Type B pancreatic cell (in vitro differentiated cells): ENCODE measurements around the gene CDH11. TPM values are rescaled to one million over a fixed set of nuclear protein-coding genes. Genes with fewer than 3 reads are reported as not detected.
A peak's percentile ranks its signal among the peaks of the same experiment; 100 is the strongest.

Experiments used
- DNase-seq: peaks from one replicate; pipeline ENCODE4 v3.0.0; 2021; ENCODE audit warnings: mixed read lengths; ENCODE audit not compliant: unreplicated experiment; ENCODE audit errors: extremely low spot score
- H3K27ac Mint-ChIP-seq: 2 replicates; pipeline ENCODE4 v1.8.0; 2021; ENCODE audit warnings: mild to moderate bottlenecking, mixed read lengths
- H3K27me3 Mint-ChIP-seq: 2 replicates; pipeline ENCODE4 v1.8.0; 2021; ENCODE audit warnings: mixed read lengths
- H3K36me3 Mint-ChIP-seq: 2 replicates; pipeline ENCODE4 v1.8.0; 2021; ENCODE audit warnings: mixed read lengths
- H3K4me1 Mint-ChIP-seq: one replicate; pipeline ENCODE4 v1.8.0; 2021; ENCODE audit warnings: mixed read lengths; ENCODE audit not compliant: unreplicated experiment
- H3K4me3 Mint-ChIP-seq: 2 replicates; pipeline ENCODE4 v1.8.0; 2021; ENCODE audit warnings: mild to moderate bottlenecking, mixed read lengths
- H3K9me3 Mint-ChIP-seq: 2 replicates; pipeline ENCODE4 v1.8.0; 2021; ENCODE audit warnings: mixed read lengths
- CTCF ChIP-seq: fragments of 200-600 bp; sonication (generic); conservative IDR thresholded peaks from 2 replicates; pipeline ENCODE4 v1.5.0; 2021; ENCODE audit warnings: antibody characterized with exemption, mild to moderate bottlenecking
- total RNA-seq: library from RNA; stranded (reverse); gene quantifications from 2 replicates; pipeline ENCODE4 v1.2.1, GENCODE V29; 2021; ENCODE audit warnings: low replicate concordance

CDH11 gene
- total RNA-seq, 1 donor from 2014 or later, result 287 TPM

GRCh38 chr16:64993464-64993863 lies 128.4 kb downstream of the CDH11 start:
- DNase-seq, result no peak
- no peaks in the 10 kb centered on the region for H3K27me3 Mint-ChIP-seq
- no peaks in the 10 kb centered on the region for H3K4me1 Mint-ChIP-seq
- H3K9me3 Mint-ChIP-seq, result no peaks in the 10 kb centered on the region
- no peak overlapping the region for H3K27ac Mint-ChIP-seq
- H3K4me3 Mint-ChIP-seq, result no peak overlapping the region
- TF ChIP-seq CTCF, result no peak
- peaks cover 37% of the 10 kb centered on the region for H3K36me3 Mint-ChIP-seq

GRCh38 chr16:64991001-64991400 lies 130.9 kb downstream of the CDH11 start:
- H3K27me3 Mint-ChIP-seq, result no peaks in the 10 kb centered on the region
- H3K4me1 Mint-ChIP-seq, result no peaks in the 10 kb centered on the region
- no peak overlapping the region for H3K27ac Mint-ChIP-seq
- TF ChIP-seq CTCF, result no peak
- no peak overlapping the region for H3K4me3 Mint-ChIP-seq
- no peaks in the 10 kb centered on the region for H3K9me3 Mint-ChIP-seq
- peaks cover 42% of the 10 kb centered on the region for H3K36me3 Mint-ChIP-seq
- no peak for DNase-seq

GRCh38 chr16:64990101-64990500 lies 131.8 kb downstream of the CDH11 start:
- Mint-ChIP-seq H3K4me1 (no peaks in the 10 kb centered on the region), H3K4me3 (no peak overlapping the region), H3K27me3 (no peaks in the 10 kb centered on the region), H3K9me3 (no peaks in the 10 kb centered on the region), H3K27ac (no peak overlapping the region), H3K36me3 (peaks cover 39% of the 10 kb centered on the region)
- TF ChIP-seq CTCF, result no peak
- DNase-seq, result no peak

DNA sequence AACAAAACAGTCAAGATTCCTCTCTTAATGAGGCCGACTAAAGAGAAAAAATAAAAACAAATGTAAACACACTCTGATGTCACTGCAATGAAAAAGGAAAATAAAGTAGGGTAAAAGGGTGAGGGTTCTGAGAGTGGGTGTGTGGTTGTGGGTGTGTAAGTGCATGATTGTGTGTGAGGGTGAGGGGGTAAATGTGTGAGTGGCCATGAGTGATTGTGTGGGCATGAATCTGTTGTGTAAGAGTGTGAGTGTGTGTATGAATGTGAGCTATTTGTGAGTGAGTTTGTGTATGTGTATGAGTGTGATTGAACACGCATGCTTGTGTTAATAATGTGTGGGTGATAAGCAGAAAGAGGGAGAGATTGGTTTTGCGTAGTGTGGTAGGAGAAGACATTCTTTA lies 132.8 kb downstream of the CDH11 start:
- no peak for DNase-seq
- Mint-ChIP-seq H3K4me3 (no peak overlapping the region), H3K4me1 (peaks cover 2% of the 10 kb centered on the region), H3K27me3 (no peaks in the 10 kb centered on the region), H3K36me3 (peaks cover 35% of the 10 kb centered on the region), H3K9me3 (no peaks in the 10 kb centered on the region), H3K27ac (no peak overlapping the region)
- TF ChIP-seq CTCF, result no peak

DNA sequence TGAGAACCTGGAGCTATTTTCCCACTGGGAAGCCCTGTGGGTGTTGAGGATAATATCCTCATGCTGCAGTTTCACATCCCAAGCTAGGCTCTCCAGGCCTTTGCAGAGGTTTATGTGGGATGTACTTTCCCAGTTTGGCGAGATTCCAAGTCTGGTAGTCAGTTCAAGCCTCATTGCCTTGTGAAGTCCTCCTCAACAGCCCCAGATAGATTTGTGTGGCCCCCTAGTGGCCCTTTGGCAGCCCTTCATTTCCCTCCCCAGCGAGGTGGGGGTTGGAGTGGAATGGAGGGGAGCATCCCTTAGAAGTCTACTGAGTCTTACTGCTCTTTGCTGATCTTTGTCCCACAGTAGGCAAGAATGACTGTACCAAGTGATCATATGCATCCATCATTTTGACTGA lies 137.9 kb downstream of the CDH11 start:
- TF ChIP-seq CTCF, result peak; percentile 70
- Mint-ChIP-seq H3K27me3 (no peaks in the 10 kb centered on the region), H3K4me3 (no peak overlapping the region), H3K27ac (no peak overlapping the region), H3K9me3 (no peaks in the 10 kb centered on the region), H3K4me1 (peaks cover 18% of the 10 kb centered on the region), H3K36me3 (peaks cover 47% of the 10 kb centered on the region)
- DNase-seq, result no peak

- H3K4me3 Mint-ChIP-seq, result no peak overlapping the region
- H3K27ac Mint-ChIP-seq, result no peak overlapping the region
- H3K4me1 Mint-ChIP-seq, result peaks cover 18% of the 10 kb centered on the region
- DNase-seq, result no peak
- no peaks in the 10 kb centered on the region for H3K27me3 Mint-ChIP-seq
- peaks cover 48% of the 10 kb centered on the region for H3K36me3 Mint-ChIP-seq
- no peak for TF ChIP-seq CTCF
- no peaks in the 10 kb centered on the region for H3K9me3 Mint-ChIP-seq
These were observed 138.6 kb downstream of the CDH11 start for GRCh38 chr16:64983231-64983630.
